HEK293 (cell line): ENCODE measurements around the gene BAG5.

Source experiments
- BCL11B ChIP-seq: fragments of 450-650 bp; formaldehyde crosslinking; IDR thresholded peaks from 2 replicates; pipeline ENCODE4 v1.5.1; 2016; ENCODE audit warnings: low read depth, missing biosample characterization, missing genetic modification characterization
- GLI2 ChIP-seq: fragments of 450-650 bp; formaldehyde crosslinking; IDR thresholded peaks from 2 replicates; pipeline ENCODE4; 2017; ENCODE audit warnings: missing biosample characterization, missing genetic modification characterization, low read depth, borderline replicate concordance
- IKZF3 ChIP-seq: fragments of 450-650 bp; IDR thresholded peaks from 2 replicates; pipeline ENCODE4 v1.5.0; 2018; ENCODE audit warnings: missing biosample characterization, mild to moderate bottlenecking, missing genetic modification characterization, moderate library complexity
- KLF7 ChIP-seq: fragments of 450-650 bp; formaldehyde crosslinking; IDR thresholded peaks from 2 replicates; pipeline ENCODE4 v1.5.1; 2016; ENCODE audit warnings: missing biosample characterization, missing genetic modification characterization, borderline replicate concordance
- MEIS1 ChIP-seq: sonication (generic); formaldehyde crosslinking; IDR thresholded peaks from 2 replicates; pipeline ENCODE4 v1.8.1; 2022; ENCODE audit warnings: missing genetic modification reagents, mild to moderate bottlenecking, borderline replicate concordance
- OSR2 ChIP-seq: fragments of 450-650 bp; formaldehyde crosslinking; IDR thresholded peaks from 2 replicates; pipeline ENCODE4 v1.5.1; 2016; ENCODE audit warnings: missing biosample characterization, missing genetic modification characterization
- OVOL3 ChIP-seq: fragments of 450-650 bp; formaldehyde crosslinking; IDR thresholded peaks from 2 replicates; pipeline ENCODE4 v1.5.1; 2016; ENCODE audit warnings: missing biosample characterization, missing genetic modification characterization
- ZBTB20 ChIP-seq: fragments of 450-650 bp; formaldehyde crosslinking; IDR thresholded peaks from 2 replicates; pipeline ENCODE4 v1.5.1; 2016; ENCODE audit warnings: missing biosample characterization, missing genetic modification characterization
- ZBTB26 ChIP-seq: fragments of 450-650 bp; formaldehyde crosslinking; optimal IDR thresholded peaks from 2 replicates; pipeline ENCODE3; 2016; ENCODE audit warnings: missing biosample characterization, mild to moderate bottlenecking, missing genetic modification characterization
- ZIC2 ChIP-seq: fragments of 450-650 bp; formaldehyde crosslinking; IDR thresholded peaks from 2 replicates; pipeline ENCODE4 v1.5.1; 2016; ENCODE audit warnings: missing biosample characterization, missing genetic modification characterization
- ZNF155 ChIP-seq: fragments of 450-650 bp; formaldehyde crosslinking; IDR thresholded peaks from 2 replicates; pipeline ENCODE4 v1.5.1; 2016; ENCODE audit warnings: missing biosample characterization, missing genetic modification characterization
- ZNF16 ChIP-seq: fragments of 450-650 bp; formaldehyde crosslinking; IDR thresholded peaks from 2 replicates; pipeline ENCODE4 v1.5.1; 2016; ENCODE audit warnings: low read depth, missing biosample characterization, missing genetic modification characterization
- ZNF274 ChIP-seq, 2 experiments: fragments of 200-500 bp in 1 of 2; fragments of 450-650 bp in 1 of 2; sonication (Bioruptor generic) in 1 of 2; formaldehyde crosslinking in 1 of 2; IDR thresholded peaks; 2 replicates each; pipeline versions ENCODE4 v1.5.1 to v1.6.1; 2014 to 2016; ENCODE audit warnings: borderline replicate concordance in 1 of 2, inconsistent platforms in 1 of 2, low read length in 1 of 2, missing biosample characterization in 1 of 2, missing genetic modification characterization in 1 of 2
- ZNF311 ChIP-seq: fragments of 450-650 bp; formaldehyde crosslinking; IDR thresholded peaks from 2 replicates; pipeline ENCODE4 v1.5.1; 2017; ENCODE audit warnings: missing biosample characterization, missing genetic modification characterization, borderline replicate concordance
- ZNF404 ChIP-seq: fragments of 450-650 bp; formaldehyde crosslinking; IDR thresholded peaks from 2 replicates; pipeline ENCODE4 v1.5.1; 2017; ENCODE audit warnings: missing biosample characterization, missing genetic modification characterization
- ZNF423 ChIP-seq: fragments of 450-650 bp; formaldehyde crosslinking; IDR thresholded peaks from 2 replicates; pipeline ENCODE4 v1.5.1; 2016; ENCODE audit warnings: missing biosample characterization, missing genetic modification characterization
- ZNF501 ChIP-seq: fragments of 450-650 bp; formaldehyde crosslinking; IDR thresholded peaks from 2 replicates; pipeline ENCODE4 v1.5.1; 2016; ENCODE audit warnings: missing biosample characterization, missing genetic modification characterization
- ZNF513 ChIP-seq: fragments of 450-650 bp; IDR thresholded peaks from 2 replicates; pipeline ENCODE4 v1.5.1; 2018; ENCODE audit warnings: missing biosample characterization, missing genetic modification characterization
- ZNF548 ChIP-seq: fragments of 450-650 bp; formaldehyde crosslinking; IDR thresholded peaks from 2 replicates; pipeline ENCODE4 v1.5.1; 2016; ENCODE audit warnings: missing biosample characterization, missing genetic modification characterization
- ZNF600 ChIP-seq: fragments of 450-650 bp; formaldehyde crosslinking; IDR thresholded peaks from 2 replicates; pipeline ENCODE4 v1.5.1; 2016; ENCODE audit warnings: missing biosample characterization, missing genetic modification characterization
- ZNF621 ChIP-seq: fragments of 450-650 bp; formaldehyde crosslinking; IDR thresholded peaks from 2 replicates; pipeline ENCODE4 v1.5.1; 2017; ENCODE audit warnings: missing biosample characterization, missing genetic modification characterization
- ZNF623 ChIP-seq: fragments of 450-650 bp; formaldehyde crosslinking; IDR thresholded peaks from 2 replicates; pipeline ENCODE4 v1.5.1; 2016; ENCODE audit warnings: missing biosample characterization, missing genetic modification characterization
- ZNF624 ChIP-seq: fragments of 450-650 bp; formaldehyde crosslinking; IDR thresholded peaks from 2 replicates; pipeline ENCODE4 v1.5.1; 2017; ENCODE audit warnings: missing biosample characterization, missing genetic modification characterization
- ZNF626 ChIP-seq: fragments of 450-650 bp; sonication (Bioruptor Pico); formaldehyde crosslinking; IDR thresholded peaks from 2 replicates; pipeline ENCODE4 v1.5.1; 2018; ENCODE audit warnings: missing biosample characterization, missing genetic modification characterization, inconsistent platforms
- ZNF629 ChIP-seq: fragments of 450-650 bp; formaldehyde crosslinking; IDR thresholded peaks from 2 replicates; pipeline ENCODE4 v1.5.1; 2017; ENCODE audit warnings: missing biosample characterization, missing genetic modification characterization
- ZNF677 ChIP-seq: fragments of 450-650 bp; IDR thresholded peaks from 2 replicates; pipeline ENCODE4 v1.5.0; 2018; ENCODE audit warnings: missing biosample characterization, mild to moderate bottlenecking, missing genetic modification characterization, moderate library complexity
- ZNF701 ChIP-seq: fragments of 450-650 bp; formaldehyde crosslinking; IDR thresholded peaks from 2 replicates; pipeline ENCODE4 v1.5.1; 2016; ENCODE audit warnings: missing biosample characterization, missing genetic modification characterization
- ZNF707 ChIP-seq: fragments of 450-650 bp; formaldehyde crosslinking; IDR thresholded peaks from 2 replicates; pipeline ENCODE4 v1.5.1; 2016; ENCODE audit warnings: missing biosample characterization, missing genetic modification characterization
- ZNF768 ChIP-seq: fragments of 450-650 bp; formaldehyde crosslinking; IDR thresholded peaks from 2 replicates; pipeline ENCODE4 v1.5.1; 2018; ENCODE audit warnings: missing biosample characterization, mild to moderate bottlenecking, missing genetic modification characterization
- ZNF843 ChIP-seq: fragments of 450-650 bp; formaldehyde crosslinking; IDR thresholded peaks from 2 replicates; pipeline ENCODE4 v1.5.1; 2016; ENCODE audit warnings: missing biosample characterization, missing genetic modification characterization
- ZSCAN16 ChIP-seq: fragments of 450-650 bp; formaldehyde crosslinking; IDR thresholded peaks from 2 replicates; pipeline ENCODE4 v1.5.1; 2016; ENCODE audit warnings: missing biosample characterization, missing genetic modification characterization
- TF ChIP-seq, protein P1 (sequence below): fragments of 450-650 bp; formaldehyde crosslinking; IDR thresholded peaks from 2 replicates; pipeline ENCODE4 v1.5.1; 2016; ENCODE audit warnings: missing biosample characterization, missing genetic modification characterization

Gene BAG5

DNA sequence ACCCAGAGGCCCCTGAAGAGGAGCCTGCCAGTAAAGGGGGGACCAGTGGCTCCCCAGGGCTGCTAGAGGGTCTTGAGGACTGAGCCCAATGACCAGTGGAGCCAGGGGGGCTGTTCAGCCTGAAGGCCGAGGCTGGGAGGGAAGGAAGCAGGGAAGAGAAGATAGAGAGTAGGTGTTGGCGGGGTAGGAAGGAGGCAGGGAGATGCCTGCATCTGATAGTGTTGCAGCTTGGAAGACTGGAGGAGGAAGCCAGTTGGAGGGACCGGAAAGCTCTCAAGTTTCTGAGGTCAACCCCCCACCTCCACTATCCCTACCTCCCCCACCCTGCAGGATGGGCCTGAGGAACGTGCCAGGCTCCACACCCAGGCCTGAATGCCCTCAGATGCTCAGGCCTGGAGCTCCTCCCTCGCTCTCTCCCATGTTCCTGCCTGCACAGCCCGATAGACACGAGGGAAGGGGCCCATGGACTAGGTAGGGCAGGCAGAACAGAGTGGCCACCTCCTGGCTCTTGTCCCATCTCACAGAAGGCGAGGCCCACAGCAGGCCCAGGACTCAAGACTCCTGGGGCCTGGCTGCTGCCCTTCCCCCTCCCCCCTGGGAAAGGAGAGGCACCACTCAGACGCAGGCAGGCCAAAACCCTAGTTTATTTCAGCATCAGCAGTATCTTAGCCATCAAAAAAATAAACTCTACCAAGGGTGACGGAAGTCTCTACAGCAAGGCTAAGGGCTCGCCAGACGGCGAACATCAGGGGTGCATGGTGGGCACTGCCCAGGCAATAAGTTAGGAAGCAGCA is 43.2 kb downstream of the BAG5 start (continued):
- TF ChIP-seq ZBTB26 (tag by site-specific recombination) (no peak), ZNF623 (tag by site-specific recombination) (no peak), ZNF843 (tag by site-specific recombination) (no peak; the same call in 1 of the 2 replicates), ZNF311 (no peak), KLF7 (tag by site-specific recombination) (peak; percentile 83; the same call in 1 of the 2 replicates), ZNF274 (IDR thresholded peaks at IDR 0.05; ENCODE audit: low read length) (no peak), ZNF274 (tag by site-specific recombination; IDR thresholded peaks at IDR 0.05; ENCODE audit: borderline replicate concordance) (no peak), ZNF16 (tag by site-specific recombination) (no peak), ZBTB20 (tag by site-specific recombination) (peak; percentile 73; the same call in 1 of the 2 replicates), ZNF600 (tag by site-specific recombination) (peak; percentile 98), ZNF501 (peak; percentile 46; the same call in 1 of the 2 replicates), BCL11B (tag by site-specific recombination) (peak; percentile 72; the same call in 1 of the 2 replicates), ZNF155 (tag by site-specific recombination) (no peak), GLI2 (tag by site-specific recombination) (no peak; the same call in 1 of the 2 replicates), ZNF707 (no peak), ZNF513 (no peak), ZNF423 (tag by site-specific recombination) (no peak), ZNF768 (tag by site-specific recombination) (no peak), ZNF626 (tag by site-specific recombination) (no peak), MEIS1 (CRISPR knock-in tag) (no peak), ZNF677 (tag by site-specific recombination) (no peak), ZIC2 (tag by site-specific recombination) (no peak), ZNF701 (no peak), ZNF621 (tag by site-specific recombination) (no peak), OSR2 (tag by site-specific recombination) (peak; percentile 55; the same call in 1 of the 2 replicates), ZNF404 (tag by site-specific recombination) (no peak), IKZF3 (tag by site-specific recombination) (peak; percentile 97), ZNF624 (no peak), ZNF629 (tag by site-specific recombination) (peak; percentile 83), OVOL3 (no peak; the same call in none of the 2 replicates), ZNF548 (tag by site-specific recombination) (no peak), ZSCAN16 (no peak)
- TF ChIP-seq, protein P1, sequence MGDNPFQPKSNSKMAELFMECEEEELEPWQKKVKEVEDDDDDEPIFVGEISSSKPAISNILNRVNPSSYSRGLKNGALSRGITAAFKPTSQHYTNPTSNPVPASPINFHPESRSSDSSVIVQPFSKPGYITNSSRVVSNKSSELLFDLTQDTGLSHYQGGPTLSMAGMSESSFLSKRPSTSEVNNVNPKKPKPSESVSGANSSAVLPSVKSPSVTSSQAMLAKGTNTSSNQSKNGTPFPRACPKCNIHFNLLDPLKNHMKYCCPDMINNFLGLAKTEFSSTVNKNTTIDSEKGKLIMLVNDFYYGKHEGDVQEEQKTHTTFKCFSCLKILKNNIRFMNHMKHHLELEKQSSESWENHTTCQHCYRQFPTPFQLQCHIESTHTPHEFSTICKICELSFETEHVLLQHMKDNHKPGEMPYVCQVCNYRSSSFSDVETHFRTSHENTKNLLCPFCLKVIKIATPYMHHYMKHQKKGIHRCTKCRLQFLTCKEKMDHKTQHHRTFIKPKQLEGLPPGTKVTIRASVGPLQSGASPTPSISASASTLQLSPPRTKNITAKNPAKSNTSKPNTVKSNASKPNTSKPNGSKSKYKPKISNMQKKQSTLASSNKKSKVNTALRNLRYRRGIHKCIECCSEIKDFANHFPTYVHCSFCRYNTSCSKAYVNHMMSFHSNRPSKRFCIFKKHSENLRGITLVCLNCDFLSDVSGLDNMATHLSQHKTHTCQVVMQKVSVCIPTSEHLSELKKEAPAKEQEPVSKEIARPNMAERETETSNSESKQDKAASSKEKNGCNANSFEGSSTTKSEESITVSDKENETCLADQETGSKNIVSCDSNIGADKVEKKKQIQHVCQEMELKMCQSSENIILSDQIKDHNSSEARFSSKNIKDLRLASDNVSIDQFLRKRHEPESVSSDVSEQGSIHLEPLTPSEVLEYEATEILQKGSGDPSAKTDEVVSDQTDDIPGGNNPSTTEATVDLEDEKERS (tag by site-specific recombination) = no peak
